GM13976 (cell line): Measurements from ENCODE around the gene LIX1L.

Source experiments
- DNase-seq: peaks from one replicate; pipeline ENCODE4 v3.0.0; 2012; ENCODE audit warnings: low spot score
- CTCF ChIP-seq: IDR thresholded peaks from 2 replicates; pipeline ENCODE4 v1.5.1; 2012; ENCODE audit warnings: borderline replicate concordance, mild to moderate bottlenecking; ENCODE audit not compliant: insufficient read depth; ENCODE audit errors: extremely low read depth, missing control alignments, control extremely low read depth
- in situ Hi-C: fragments of 300-500 bp; cut with MboI; formaldehyde crosslinking; loops from one replicate; pipeline ENCODE4 v1.12.0; 2022; ENCODE audit warnings: low sequenced_read_pairs, mixed read lengths, inconsistent platforms; ENCODE audit not compliant: unreplicated experiment

The LIX1L gene

GRCh38 chr1:145964328-145965118 is 6.7 kb upstream of the LIX1L start, which contains the start of the genes ANKRD34A and POLR3GL:
Gene ANKRD34A (minus strand): TSS chr1:145964575. CDS start chr1:145961759, 2,816 bp downstream.
Gene POLR3GL (plus strand): TSS chr1:145964690. CDS start chr1:145974866, 10,176 bp downstream.
- in situ Hi-C loops: no loop called here
- peak; percentile 90 for DNase-seq
- TF ChIP-seq CTCF: no peak

GRCh38 chr1:145963265-145964019 is 5.6 kb upstream of the LIX1L start:
- in situ Hi-C loops: no loop called here
- DNase-seq: no peak
- no peak for TF ChIP-seq CTCF

- no peak for TF ChIP-seq CTCF
- in situ Hi-C loops: no loop called here
- peak; percentile 58 for DNase-seq
These were observed 4.6 kb upstream of the LIX1L start for GRCh38 chr1:145962157-145963102.

- TF ChIP-seq CTCF: no peak
- DNase-seq: peak; percentile 58
- in situ Hi-C loops: no loop called here
These were observed 3.8 kb upstream of the LIX1L start for GRCh38 chr1:145961425-145962156.

GRCh38 chr1:145961109-145961424 is 3.2 kb upstream of the LIX1L start:
- no peak for TF ChIP-seq CTCF
- in situ Hi-C loops: no loop called here
- no peak for DNase-seq
